Activated CD8-positive, alpha-beta memory T cell treated with anti-CD3 and anti-CD28 coated beads, Interleukin-2, amount 50 U/mL, for 1 hour (primary cell): ENCODE measurements around the gene GPC5.
"Not testable (repeated sequence)": the region's sequence is repeated elsewhere in the genome, so short reads cannot be mapped to it uniquely, and the experiment has no call there.

ENCODE experiments used
- DNase-seq: peaks from one replicate; pipeline ENCODE4 v3.0.0-alpha.2; 2020; ENCODE audit errors: extremely low read depth

GPC5 gene

GRCh38 chr13:92735909-92736308, 1337.5 kb downstream of the GPC5 start:
- no peak for DNase-seq

- no peak for DNase-seq
Measured at GRCh38 chr13:92739306-92739818, 1340.9 kb downstream of the GPC5 start.

GRCh38 chr13:92743992-92744391, 1345.6 kb downstream of the GPC5 start:
- no peak for DNase-seq

- DNase-seq: no peak
Measured at GRCh38 chr13:92745258-92745657, 1346.8 kb downstream of the GPC5 start.

- DNase-seq: not testable (repeated sequence)
Measured at GRCh38 chr13:92752705-92753104, 1354.3 kb downstream of the GPC5 start.

GRCh38 chr13:92761710-92762109, 1363.3 kb downstream of the GPC5 start:
- DNase-seq: no peak

GRCh38 chr13:92767468-92767867, 1369.0 kb downstream of the GPC5 start:
- no peak for DNase-seq

- DNase-seq: no peak
Measured at GRCh38 chr13:92768602-92769001, 1370.2 kb downstream of the GPC5 start.

- DNase-seq: no peak
Measured at GRCh38 chr13:92769046-92769445, 1370.6 kb downstream of the GPC5 start.

GRCh38 chr13:92775658-92776057, 1377.2 kb downstream of the GPC5 start:
- DNase-seq: no peak

- no peak for DNase-seq
Measured at GRCh38 chr13:92781965-92782690, 1383.7 kb downstream of the GPC5 start.

- DNase-seq: no peak
Measured at GRCh38 chr13:92802776-92803175, 1404.4 kb downstream of the GPC5 start.

- DNase-seq: no peak
Measured at GRCh38 chr13:92804346-92804745, 1405.9 kb downstream of the GPC5 start.

- DNase-seq: no peak
Measured at GRCh38 chr13:92804926-92805325, 1406.5 kb downstream of the GPC5 start.

GRCh38 chr13:92805766-92806165, 1407.3 kb downstream of the GPC5 start:
- no peak for DNase-seq

GRCh38 chr13:92806215-92806614, 1407.8 kb downstream of the GPC5 start:
- no peak for DNase-seq

- no peak for DNase-seq
Measured at GRCh38 chr13:92807353-92807752, 1408.9 kb downstream of the GPC5 start.

- DNase-seq: no peak
Measured at GRCh38 chr13:92807966-92808365, 1409.5 kb downstream of the GPC5 start.

- DNase-seq: no peak
Measured at GRCh38 chr13:92821324-92821723, 1422.9 kb downstream of the GPC5 start.

- no peak for DNase-seq
Measured at GRCh38 chr13:92823059-92823458, 1424.6 kb downstream of the GPC5 start.

- no peak for DNase-seq
Measured at GRCh38 chr13:92825938-92826596, 1427.6 kb downstream of the GPC5 start.

GRCh38 chr13:92827503-92827902, 1429.1 kb downstream of the GPC5 start:
- no peak for DNase-seq

GRCh38 chr13:92829930-92830329, 1431.5 kb downstream of the GPC5 start:
- DNase-seq: no peak
